ENCODE results near the gene GOLGA5.
"Not testable (repeated sequence)": the region's sequence is repeated elsewhere in the genome, so short reads cannot be mapped to it uniquely, and the experiment has no call there.

Gene GOLGA5

DNA sequence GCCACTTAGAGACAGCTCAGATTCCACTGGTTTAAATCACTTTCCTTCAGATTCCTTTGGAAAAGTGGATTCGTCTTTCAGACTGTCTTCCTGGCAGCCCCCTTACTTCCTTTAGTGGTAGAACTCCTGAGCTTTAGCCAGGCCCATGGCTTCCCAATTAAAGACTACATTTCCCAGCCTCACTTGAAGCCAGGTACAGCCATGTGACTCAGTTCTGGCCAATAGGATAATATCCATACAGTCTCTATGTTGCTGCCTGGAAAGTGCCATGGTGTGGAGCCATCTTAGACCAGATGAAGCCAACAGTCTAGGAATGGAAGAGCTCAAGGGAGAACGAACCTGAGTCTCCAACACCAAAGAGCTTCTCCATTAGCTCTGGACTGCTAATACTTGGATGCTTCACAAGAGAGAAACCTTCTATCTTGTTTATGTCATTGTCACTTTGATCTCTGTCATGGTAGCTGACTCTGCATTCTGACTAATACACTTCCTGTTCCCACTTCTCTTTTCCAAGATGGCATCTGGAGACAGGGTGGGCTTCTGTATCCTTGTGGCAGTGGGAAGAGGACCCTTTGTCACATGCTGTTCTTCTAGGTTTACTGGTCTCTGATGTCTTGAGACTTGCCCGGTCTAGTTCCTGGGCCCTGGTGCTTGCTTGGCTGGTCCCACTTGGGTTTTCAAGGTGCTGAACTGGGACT, 15.1 kb upstream of the GOLGA5 start:
- DNase-seq, result not testable (repeated sequence)

DNA sequence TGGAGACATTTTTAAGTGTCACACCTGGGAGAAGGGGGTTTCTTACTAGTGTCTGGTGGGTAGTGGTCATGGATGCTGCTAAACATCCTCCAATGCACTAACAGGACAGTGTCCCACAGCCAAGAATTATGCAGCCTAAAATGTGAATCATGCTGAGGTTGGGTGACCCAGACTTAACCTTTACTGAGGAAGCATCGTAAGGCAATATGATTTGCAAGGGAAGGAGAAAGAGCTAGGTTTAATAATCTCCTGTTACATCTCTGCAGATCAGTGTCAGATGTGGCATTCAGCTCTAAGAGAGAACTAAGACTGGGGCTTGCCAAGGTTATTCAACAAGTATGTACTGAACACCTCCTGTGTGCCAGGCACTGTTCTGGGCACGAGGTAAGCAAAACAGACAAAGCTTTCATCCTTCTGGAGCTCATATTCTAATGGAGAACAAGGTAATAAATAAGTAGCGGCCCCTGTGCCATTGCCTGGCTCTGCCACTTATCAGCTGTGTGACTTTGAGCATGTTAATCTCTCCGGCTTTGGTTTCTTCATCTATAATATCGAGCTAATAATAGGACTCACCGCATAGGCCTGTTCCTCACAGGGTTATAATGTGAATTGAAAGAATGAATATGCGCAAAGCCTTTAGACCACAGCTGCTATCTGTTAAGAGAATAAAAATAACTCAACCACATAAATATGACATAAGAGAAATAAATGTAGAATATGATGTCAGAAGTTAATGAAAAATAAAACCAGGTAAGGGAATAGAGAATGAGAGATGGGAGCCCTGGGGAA, 13.5 kb upstream of the GOLGA5 start:
- DNase-seq, result no peak

DNA sequence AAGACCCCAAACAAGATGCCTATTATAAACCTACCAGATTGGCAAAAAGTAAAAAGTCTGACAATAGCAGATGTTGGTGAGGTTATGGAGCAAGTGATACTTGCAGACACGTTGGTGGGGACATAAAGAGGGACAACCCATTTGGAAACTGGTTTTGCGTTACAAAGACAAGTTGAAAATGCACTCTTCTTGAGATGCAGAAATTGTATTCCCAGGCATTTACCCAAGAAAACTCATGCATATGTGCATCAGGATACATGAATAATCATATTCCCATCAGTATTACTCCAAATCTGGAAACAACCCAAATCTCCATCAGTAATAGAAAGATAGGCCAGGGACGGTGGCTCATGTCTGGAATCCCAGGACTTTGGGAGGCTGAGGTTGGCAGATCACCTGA, 12.8 kb upstream of the GOLGA5 start:
- no peak for DNase-seq

DNA sequence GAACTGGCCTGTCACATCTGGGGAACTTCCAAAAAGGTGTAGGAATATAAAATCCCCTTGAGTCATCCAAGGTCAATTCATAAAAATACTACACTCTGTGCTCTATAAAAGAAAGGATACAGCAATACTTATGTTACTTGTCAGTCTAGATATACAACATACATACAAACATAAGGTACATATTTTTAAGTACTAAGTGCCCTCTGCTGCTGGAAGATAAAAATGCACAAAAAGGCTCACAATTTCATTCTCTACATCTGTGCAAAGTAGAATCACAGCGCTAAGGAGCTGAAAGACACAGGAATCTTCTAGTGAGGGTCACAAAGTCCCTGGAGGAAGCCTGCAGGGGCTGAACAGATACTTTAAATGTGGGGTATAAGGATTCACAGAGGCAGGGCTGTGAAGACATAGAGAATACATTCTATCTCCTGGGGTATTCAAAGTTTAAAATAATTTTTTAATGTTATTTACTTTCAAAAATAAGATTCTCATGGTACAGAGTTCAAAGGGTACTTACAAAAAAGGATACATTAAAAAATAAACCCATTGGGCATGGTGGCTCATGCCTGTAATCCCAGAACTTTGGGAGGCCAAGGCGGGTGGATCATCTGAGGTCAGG, 10.2 kb upstream of the GOLGA5 start:
- peak; percentile 16 for DNase-seq

DNA sequence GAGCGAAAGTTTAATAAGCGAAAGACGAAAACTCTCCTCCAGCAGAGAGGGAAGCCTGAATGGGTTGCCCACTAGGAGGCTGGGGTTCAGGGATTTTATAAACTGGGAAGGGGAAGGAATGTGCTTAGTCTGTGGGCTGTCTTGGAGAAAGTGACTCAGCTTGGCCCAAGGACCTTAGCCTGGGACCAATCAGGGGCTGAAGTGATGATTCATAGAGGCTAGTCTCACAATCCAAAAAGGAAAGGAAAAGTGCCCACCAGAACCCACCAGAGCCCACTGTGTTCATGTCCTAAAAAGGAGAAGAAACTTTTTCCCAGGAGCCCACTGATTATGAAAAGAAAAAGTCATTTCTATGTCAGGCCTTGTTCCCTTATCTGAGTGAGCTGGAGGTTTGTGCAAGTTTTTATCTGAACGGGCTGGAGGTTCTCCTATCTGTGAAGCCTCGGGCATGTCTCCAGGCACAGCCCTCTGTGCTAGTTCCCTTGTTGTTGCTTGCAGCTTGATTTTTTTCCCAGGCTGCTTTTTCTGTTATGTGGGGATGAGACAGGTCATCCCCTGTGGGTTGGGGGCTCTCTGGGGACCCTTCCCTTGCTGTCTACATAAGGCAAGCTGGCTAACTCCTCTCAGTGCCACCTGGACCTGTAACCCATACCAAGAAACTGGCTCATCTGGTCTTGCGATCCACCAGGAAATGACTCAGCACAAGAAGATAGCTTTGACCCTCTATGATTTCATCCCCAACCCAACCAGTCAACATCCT, 8.3 kb upstream of the GOLGA5 start:
- no peak for DNase-seq

DNA sequence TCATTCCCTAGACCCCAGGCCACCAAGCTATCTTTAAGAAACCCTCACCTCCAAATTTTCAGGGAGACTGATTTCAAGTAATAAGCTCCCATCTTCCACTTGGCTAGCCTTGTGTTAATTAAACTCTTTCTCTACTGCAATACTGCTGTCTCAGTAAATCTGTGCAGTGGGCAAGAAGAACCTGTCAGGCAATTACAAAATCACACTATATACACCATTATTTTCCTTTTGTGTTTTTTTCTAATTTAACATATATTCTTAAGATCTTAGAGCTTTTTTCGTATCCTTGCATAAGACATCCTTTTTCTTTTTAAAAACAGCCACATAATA, 7.7 kb upstream of the GOLGA5 start:
- no peak for DNase-seq

DNA sequence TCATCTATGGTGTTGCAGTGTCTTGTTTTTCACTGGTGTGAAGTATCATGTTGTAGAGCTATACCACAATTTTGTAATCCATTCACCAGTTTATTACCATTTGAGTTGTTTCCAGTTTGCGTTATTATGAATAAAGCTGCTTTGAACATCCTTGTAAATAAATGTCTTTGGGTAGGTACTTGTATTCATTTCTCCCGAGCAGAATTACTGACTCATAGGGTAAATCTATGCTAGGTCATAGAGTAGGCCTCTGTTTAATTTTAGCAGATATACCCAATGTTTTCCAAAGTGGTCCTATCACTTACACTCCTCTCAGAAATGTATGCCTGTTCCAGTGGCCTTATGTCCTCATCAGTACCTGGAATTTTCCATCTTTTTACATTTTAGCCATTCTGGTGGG, 6.6 kb upstream of the GOLGA5 start:
- DNase-seq, result no peak

DNA sequence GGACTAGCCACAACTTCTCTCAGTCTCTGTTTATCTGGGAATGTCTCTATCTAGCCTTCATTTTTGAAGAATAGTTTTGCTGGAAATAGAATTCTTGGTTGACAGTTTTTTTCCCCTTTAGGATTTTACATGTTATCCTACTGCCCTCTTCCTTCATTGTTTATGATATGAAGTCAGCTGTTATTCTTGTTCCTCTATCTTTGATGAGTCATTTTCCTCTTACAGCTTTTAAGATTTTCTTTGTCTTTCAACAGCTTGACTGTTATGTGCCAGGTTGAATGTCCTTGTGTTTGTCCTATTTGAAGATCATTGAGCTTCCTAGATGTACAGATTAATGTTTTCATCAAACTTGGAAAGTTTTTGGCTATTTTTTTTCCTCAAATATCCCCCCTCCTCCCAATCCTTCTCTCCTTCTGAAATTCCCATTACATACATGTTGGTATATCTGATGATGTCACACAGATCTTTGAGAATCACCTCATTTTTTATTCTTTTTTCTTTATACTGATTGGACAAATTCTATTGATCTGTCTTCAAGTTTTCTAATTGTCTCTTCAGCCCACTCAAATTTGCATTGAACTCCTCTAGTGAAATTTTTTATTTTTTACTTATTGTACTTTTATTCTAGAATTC, 4.5 kb upstream of the GOLGA5 start:
- no peak for DNase-seq

DNA sequence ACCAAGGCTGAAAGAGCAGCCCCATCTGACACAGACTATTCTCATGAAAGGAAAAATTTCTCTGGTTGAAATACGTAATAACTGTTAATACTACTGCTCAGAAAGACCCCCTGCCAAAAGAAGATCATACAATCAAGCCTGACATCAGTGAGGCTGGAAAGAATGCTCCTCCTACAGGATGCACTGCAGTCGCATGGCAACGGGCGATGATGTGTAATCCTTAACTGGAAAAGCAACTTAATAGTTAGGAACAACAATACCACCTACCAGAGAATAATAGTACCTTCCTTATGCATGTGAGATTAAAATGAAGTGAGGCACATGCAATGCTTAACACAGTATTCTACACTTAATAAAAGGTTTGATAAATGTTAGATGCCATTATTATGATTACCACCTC, 1.2 kb upstream of the GOLGA5 start:
- DNase-seq, result no peak

DNA sequence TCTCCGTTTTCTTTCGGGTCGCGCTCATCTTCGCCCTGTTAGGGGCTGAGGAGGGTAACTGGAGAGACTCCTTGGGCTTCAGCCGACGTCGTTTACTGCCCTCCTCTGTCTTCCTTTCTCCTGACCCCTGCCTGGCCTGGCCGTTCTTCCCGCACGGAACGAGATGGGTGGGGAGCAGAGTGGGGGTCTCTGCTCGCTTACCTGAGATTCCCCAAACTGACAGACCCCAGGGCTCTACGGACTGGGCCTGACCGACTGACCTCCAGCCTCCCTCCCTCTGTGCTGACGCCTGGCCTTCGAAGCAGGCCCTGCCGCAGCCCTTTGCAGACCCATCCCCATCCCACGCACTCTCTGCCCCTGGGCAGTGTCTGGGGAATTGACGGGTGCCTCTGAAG, 439 bp downstream of the GOLGA5 start:
- DNase-seq, result no peak

DNA sequence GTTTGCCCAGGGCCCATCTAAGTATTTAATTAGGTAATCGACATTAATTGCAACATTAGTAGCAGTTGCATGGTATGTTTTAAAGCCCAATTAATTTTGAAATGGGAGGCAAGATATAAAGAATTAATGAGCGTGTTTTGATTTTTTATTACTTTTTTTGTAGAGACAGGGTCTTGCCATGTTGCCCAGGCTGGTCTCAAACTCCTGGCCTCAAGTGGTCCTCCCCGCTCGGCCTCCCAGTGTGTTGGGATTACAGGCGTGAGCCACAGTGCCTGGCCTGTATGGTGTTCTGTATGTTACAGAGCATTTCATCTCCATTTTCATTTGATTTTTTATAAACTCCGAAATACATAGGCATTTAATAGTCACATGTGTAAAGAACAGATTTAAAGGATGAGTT, 856 bp downstream of the GOLGA5 start:
- no peak for DNase-seq

DNA sequence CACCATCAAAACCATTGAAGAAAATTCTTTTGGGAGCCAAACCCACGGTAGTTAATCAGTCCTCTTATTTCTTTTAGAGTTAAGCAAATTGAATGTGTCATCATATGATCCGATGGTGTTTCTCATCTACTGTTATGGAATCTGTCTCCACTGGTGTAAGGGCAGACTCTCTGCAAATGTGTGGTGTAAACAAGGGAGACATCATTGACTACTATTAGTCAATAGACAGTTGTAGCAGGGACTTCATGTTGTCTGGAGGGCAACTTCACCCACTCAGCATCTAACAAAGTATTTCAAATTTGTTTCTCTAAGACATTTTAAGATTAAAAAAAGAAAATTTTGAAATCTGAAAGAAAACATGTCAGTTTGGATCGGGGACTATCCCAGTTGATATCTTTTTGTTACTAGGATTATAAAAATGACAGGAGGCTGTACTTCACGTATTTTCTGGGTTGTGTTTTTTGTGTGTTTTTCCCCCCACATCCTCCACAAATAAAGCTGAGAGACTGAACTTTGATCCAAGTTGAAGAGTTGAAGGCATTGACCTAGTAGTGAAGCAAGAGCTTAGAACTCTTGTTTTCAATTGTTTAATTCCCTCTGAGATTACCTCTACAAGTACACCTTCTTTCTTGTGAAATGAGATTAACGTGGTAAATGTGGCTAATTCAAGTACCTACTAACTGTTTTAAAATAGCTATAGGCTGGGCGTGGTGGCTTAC, 4.0 kb downstream of the GOLGA5 start:
- DNase-seq, result no peak

DNA sequence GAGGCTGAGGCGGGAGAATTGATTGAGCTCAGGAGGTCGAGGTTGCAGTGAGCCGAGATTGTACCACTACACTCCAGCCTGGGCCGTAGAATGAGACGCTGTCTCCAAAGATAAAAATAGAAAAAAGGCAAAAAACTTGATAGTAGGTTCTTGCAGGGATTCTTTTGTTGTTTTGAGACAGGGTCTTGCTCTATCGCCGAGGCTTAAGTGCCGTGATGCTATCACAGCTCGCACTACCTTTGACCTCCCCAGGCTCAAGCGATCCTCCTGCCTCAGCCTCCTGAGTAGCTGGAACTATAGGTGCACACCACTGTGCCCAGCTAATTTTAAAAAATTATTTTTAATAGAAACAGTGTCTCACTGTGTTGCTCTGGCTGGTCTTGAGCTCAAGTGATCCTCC, 4.7 kb downstream of the GOLGA5 start:
- no peak for DNase-seq

DNA sequence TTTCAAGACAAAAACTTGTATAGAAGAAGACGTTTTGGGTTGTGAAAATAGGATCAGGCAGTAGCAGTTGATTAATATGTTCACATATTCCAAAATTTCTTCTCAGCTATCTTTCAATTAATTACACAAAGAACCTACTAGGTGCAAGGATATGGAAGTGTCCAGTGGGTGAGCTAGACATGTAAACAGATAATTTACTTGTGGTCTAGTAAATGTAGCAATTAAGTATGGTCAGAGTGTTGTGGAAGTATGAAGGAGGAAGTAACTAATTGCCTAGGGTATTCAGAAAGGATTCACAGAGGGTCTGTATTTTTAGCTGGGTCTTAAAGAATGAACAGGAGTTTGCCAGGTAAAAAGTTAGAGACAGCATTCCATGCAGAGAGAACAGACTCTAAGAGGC, 5.9 kb downstream of the GOLGA5 start:
- DNase-seq, result no peak

DNA sequence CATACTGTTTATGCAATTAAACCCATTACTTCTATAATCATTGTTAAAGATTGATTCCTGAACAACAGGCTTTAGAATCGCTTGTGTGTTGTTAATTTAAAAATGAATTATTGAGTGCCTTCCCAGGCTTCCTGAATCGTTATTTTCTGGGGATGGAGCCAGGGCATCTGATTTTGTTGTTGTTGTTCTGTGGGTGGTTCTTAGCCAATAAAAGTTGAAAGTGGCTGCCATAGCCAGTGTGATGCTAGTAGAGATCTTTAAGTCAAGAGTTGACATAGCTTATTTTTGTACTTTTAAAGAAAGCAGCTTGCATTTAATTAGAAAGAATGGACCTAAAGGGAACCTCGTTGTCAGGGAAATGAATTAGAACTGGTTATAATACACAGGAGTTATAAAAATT, 6.4 kb downstream of the GOLGA5 start:
- no peak for DNase-seq

DNA sequence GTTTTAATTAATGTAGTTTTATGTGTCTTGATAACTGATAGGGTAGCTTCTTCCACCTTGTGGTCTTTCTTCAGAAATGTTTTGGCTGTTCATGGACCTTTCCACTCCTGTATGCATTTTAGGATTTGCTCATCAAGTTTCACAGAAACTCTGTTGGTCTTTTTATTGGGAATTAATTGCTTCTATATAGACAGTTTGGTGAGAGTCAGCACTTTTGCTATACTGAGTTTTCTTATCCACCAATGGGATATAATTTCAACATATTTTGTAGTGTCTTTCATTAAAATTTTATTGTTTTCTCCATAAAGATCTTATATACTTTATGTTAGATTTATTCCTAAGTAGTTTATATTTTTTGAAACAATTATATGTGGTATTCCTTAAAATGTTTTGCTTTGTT, 7.8 kb downstream of the GOLGA5 start:
- no peak for DNase-seq

DNA sequence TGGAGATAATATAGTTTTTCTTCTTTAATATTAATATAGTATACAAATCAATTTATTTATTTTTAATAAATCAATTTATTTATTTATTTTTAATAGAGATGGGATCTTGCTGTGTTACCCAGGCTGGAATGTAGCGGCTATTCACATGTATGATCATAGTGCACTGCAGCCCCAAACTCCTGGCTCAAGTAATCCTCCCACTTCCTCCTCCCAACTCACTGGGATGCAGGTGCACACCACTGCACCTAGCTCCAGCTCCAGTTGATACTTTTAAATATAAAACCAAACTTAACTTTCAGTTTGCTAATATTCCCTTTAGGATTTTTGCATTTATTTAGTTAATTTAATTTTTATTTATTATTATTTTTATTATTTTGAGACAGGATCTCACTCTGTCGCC, 8.6 kb downstream of the GOLGA5 start:
- DNase-seq, result no peak

DNA sequence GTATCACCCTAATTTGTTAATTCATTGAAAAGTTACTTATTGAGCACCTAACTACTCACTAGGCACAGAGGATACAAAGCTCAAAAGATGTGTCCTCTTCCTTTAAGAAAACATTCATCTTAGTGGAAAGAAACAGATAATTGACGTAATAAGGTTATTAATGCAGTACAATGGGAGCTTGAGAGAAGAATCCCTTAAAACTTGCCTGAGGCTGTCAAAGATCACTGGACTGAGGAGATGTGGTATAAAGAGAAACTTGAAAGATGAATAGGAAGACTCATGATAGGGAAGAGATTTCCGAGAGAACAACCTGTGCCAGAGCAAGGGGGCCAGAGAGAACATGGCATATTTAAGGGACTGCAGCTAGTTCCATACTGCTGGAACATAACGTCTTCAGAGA, 19.1 kb downstream of the GOLGA5 start:
- DNase-seq, result no peak

DNA sequence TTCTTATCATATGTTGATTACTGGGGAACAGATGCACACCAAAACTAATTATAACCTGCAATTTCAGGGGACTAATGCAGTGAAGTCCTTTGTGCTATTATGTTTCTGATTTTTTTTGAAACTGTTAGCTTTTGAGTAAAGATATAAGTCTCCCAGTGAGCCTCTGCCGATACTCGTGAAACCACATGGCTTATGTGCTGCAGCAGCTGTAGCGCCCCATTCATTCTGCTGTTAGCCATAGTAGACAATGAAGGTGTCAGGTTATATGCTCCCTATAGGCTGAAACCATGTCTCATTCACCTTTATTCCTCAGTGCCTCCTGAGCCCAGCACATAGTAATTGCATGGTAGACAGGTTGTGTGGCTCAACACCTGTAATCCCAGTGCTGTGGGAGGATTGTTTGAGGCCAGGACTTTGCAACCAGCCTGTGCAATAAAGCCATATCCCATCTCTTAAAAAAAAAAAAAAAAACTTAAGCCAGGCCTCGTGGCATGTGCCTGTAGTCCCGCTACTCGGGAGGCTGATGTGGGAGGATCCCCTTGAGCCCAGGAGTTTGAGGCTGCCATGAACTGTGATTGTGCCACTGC, 25.0 kb downstream of the GOLGA5 start:
- no peak for DNase-seq

DNA sequence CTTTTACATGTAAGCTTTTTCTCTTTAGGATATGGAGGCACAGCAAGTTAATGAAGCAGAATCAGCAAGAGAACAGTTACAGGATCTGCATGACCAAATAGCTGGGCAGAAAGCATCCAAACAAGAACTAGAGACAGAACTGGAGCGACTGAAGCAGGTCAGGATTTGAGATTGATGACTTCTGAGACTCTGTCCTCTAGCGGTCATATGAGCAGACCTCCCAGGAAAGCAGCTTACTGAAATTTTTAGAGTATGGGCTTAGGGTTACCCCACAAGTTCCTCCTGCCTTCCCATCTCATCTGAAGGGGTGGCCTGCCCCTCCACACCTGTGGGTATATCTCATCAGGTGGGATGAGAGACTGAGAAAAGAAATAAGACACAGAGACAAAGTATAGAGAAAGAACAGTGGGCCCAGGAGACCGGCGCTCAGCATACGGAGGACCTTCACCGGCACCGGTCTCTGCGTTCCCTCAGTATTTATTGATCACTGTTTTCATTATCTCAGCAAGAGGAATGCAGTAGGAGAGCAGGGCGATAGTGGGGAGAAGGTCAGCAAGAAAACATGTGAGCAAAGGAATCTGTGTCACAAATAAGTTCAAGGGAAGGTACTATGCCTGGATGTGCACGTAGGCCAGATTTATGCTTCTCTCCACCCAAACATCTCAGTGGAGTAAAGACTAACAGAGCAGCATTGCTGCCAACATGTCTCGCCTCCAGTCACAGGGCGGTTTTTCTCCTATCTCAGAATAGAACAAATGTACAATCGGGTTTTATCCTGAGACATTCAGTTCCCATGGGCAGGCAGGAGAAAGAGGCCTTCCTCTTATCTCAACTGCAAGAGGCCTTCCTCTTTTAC, 25.8 kb downstream of the GOLGA5 start:
- not testable (repeated sequence) for DNase-seq

DNA sequence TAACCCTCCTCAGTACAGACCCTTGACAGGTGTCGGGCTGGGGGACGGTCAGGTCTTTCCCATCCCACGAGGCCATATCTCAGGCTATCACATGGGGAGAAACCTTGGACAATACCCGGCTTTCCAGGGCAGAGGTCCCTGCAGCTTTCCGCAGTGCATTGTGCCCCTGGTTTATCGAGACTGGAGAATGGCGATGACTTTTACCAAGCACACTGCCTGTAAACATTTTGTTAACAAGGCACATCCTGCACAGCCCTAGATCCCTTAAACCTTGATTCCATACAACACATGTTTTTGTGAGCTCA, 26.4 kb downstream of the GOLGA5 start:
- DNase-seq, result not testable (repeated sequence)

All from KG1 (cell line).